HG03378 (cell line): Measurements from ENCODE around the gene HOXB7.

Experiments used
- ATAC-seq: cut with Tn5 transposase; IDR thresholded peaks from one replicate; pipeline ENCODE4 v1.9.1; 2021; ENCODE audit warnings: mild to moderate bottlenecking, moderate library complexity; ENCODE audit not compliant: unreplicated experiment

The HOXB7 gene

DNA sequence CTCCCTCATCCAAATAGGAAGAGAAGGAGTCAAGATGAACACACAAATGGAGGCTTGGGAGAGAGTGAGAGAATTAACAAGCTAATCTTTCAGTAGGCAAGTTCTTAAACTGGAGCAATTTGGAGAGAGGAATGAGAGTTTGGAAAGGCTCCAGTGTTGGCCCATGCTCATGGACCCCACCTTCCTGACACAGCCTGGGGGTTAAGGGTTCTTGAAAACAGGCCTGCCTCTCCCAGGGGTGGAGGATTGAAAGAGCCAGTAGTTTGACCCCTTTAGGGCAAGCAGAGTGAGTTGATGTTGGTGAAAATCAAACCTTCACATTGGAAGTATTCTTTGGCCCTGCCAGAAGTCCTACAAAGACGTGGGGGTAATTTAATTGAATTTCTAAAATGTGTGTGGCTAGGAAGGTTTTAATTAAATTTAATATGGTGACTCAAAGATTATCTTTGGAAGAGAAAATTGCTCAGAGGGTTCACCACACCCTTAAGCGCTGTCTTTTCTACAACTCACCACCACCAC lies 26.5 kb downstream of the HOXB7 start:
- ATAC-seq = no peak

DNA sequence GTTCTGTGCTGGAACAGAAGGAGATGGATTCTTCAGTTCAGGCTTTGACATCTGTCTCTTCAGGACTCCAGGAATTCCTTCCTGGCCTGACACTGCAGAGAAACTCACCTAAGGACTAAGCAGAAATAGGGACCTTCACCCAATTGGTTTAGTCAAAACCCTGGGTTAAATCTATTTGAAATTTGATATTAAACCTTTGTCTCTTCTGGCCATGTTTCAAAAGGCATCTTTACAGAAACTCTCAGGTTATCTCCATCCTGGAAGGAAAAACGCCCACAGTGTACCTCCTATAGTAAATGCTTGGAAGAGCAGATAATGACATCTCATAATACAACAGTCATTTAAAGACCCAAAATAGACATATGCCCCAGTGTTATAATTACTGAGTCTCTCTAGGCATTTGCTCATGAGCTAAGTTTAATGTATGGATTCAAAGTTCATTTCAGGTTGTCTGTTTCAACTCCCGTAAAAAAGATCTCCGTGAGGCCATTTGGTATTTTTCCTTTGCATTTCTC lies 27.1 kb downstream of the HOXB7 start:
- no peak for ATAC-seq

DNA sequence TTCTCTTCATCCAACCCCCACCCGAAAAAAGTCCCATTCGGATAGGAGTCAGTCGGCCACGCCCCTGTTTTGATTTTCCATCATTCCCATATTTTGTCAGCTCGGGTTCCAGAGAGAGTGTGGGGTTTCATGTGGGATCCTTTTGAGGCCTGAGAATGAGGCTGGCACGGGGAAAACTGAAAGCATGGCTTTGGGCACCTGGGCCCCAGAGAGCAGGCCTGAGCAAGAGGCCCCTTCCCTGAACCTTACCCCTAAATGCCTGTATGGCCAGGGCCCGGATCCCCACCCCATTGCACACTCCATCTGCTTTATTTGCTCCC lies 28.1 kb downstream of the HOXB7 start:
- ATAC-seq = no peak

DNA sequence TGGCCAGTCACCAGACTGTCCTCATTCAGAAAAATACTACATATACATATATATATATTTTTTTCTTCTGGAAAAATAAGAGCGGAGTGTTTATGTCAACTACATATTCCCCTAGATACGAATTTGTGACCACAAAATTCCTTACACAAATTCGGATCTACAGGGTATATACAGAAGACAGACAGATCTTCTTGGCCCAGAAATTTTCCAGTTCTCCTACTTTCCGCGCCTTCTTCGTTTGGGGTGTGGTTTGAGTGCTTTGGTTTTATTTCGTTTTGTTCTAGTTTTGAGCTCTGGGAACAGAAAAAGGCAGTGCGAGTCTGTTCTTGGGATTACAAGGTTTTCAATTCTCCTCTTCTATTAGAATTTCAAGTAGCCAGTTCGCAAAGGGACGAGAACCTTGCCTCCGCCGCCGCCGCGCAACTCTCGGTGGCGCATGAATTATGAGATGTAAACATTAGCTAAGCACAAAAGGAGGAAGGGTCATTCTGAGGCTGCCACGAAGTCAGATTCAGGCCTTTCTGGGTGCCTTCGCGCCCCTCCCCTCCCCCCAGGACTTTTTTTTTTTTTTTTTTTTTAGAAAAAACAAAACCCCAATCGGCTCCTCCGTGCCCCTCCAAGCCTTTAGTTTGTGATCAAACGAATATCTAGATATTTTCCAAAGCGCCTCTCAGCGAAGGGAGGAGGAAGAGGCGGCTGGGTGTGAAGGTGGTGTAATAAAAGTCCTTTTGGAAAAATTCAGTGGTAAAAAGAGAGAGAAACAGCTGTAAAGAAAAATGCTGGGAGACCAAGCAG lies 30.9 kb downstream of the HOXB7 start:
- ATAC-seq = no peak

DNA sequence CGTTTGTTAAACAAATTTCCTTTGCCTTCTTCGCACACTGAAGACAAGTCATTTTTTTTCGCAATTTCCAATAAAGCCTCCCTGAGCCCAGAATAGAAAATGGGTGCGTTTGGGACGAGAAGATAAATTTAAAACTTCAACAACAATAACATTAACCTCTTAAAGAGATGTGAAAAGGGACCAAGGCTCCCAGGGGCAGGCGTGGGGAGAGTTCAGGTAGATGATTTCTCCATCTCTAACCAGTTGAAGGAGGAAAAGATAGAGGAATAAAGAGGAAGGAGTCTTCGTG lies 31.4 kb downstream of the HOXB7 start:
- no peak for ATAC-seq

DNA sequence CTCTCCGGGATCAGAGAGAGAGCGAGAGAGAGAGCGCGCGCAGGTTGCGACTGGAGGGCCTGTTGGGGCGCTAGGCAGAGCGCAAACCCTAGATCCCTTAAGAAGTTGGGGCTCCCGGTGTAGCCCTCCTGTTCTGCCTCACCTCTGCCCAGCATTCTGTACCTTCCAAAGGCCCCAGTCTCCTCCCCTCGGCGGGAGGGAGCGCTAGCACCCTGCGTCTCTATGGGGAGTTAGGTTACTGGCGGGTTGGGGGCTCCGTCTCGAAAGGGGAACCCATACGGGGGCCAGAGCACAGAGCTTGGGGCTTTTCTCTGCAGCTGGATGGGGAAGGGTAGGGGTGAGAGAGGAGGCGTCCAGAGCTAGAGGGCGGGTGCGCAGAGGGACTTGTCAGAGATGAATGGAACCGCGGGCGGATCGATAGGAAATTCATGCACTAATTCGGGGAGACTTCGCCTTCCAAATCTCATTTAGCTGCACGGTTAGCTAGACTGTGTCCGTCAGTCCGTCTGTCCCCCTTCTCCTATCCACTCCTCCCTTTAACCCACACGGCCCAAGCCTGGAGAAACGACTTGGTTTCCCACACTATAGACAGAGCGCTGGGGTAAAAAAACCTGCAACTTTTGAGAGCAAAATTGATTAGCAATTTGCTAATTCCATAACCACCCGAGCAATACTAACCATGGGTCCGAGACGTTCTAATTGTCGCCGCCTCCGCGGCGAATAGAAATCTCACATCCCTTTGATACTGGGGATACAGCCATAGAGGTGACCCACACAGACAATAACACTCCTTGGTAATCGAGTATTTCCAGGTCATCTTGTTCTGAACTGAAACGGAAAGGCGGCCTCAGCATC lies 32.0 kb downstream of the HOXB7 start:
- ATAC-seq = peak; percentile 20

DNA sequence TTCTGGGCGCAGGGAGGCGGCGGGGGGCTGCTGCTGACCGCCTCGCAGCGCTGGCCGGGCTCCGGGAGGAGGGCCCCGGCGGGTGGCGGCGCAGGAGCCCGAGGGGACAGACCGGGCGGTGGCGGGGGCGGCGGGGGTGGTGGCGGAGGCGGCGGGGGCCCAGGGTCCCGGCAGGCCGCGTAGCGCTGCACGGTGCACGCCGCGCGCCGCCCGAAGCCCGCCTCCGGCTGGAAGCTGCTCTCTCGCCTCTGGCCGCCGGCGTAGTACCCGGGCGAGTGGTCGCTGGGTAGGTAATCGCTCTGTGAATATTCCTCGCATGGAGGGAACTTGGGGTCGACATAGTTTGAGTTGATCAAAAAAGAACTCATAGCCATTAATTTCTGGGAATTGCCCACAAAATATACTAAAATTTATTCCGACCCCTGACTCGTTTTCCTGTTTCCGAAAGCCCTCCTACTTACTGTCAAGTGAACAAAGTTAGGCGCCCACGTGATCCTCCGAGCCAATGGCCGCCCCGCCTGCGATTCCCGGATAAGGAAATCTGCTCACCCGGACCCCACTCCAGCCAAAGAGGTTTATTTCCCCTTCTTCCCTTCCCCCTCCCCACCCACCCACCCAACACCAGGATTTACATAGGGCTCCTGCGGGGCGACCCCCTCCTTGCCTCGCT lies 32.7 kb downstream of the HOXB7 start, which contains the start of gene HOXB4:
Gene HOXB4, minus strand, starts transcription at position 405 of the 670 bp plus-strand sequence. Its CDS starts 31 bp downstream, at position 374.
- peak; percentile 54 for ATAC-seq

DNA sequence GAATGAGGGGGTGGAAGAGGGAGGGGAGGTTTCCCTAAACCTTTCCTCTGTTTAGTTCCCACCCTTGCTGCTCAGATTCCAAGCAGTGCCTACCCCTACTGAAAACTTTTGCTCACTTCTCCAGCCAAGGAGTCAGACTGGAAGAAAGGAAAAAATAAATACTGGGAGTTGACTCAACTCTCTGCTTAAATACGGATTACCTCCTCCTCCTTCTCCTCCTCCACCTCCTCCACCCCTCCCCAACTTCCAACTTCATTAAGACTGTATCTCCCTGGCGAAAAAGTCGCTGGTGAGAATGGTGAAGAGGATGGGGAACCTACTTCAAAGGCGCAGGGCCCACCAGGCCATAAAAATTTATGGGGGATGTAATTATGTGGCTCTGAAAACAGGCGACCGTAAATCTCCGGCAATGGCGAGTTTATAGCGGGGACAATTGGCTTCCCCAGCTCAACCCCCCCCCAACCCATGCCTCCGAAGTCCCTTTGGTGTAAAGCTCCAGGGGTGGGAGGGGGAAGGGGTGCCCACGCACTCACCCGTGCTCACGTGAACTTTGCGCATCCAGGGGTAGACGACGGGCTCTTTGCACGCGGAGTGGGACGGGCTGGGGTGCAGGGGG lies 33.4 kb downstream of the HOXB7 start:
- no peak for ATAC-seq

DNA sequence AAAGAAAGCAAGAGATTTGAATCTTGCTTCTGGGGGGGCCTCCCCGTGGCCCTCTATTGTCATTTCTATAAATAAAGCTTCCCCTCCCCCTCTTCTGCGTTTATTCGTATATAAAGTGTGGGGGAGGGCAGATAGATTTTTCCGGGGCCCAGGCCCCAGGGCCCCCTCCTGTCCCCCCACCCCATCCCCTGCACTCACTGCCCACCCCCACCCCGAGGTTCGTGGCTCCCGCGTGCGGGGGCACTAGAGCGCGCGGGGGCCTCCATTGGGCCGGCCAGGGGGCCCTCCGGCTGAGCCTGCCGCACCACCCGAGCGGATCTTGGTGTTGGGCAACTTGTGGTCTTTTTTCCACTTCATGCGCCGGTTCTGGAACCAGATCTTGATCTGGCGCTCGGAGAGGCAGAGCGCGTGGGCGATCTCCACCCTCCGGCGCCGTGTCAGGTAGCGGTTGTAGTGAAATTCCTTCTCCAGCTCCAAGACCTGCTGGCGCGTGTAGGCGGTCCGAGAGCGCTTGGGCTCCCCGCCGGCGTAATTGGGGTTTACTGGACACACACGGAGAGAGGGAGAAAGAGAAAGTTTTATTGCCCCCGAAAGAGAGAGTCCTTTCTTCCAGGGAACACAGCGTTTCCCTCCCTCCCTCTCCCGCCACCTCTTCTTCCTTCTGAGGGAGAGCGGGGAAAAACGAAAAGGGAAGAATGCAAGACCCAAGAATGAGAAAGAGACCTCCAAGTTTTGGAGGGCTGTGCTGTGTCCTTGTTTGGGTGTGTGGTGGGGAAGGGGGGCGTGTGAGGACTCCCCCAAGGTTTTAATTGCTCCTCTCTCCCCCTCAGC lies 34.1 kb downstream of the HOXB7 start:
- no peak for ATAC-seq

DNA sequence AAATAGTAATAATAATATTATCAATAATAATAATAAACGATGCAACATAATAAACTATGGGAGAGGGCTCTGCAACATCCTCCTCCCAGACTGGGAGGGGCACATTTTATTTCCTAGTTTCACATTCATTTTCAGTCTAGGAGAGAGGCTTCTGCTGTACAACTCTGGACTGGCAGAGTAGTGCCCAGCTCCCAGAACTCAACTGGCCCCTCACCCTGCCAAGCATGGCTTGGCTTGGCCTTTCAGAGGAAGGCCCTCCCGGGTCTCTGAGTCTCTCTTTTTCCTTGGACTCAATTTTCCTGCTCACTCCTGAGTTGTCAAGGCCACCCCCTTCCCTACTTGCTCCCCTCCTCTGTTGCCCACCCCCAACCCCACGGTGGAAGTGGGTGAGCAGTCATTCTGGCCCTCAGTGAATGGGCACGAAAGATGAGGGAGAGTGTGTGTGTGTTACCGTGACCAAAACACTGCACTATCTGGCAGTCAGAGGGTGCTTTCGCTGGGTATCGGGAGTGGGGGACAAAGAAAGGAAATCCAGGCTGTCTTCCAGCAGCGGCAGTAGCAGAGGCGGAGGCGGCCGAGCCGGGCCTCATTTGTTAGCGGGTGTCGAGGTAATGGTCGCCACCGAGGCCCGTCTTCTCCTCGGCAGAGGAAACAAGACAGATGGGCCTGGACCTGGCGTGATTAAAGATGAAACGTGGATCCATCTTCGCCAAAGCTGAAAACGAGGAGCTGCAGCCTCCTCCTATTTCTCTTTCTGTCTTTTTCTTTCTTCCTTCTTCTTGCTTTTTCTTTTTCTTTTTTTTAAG lies 34.9 kb downstream of the HOXB7 start:
- no peak for ATAC-seq

DNA sequence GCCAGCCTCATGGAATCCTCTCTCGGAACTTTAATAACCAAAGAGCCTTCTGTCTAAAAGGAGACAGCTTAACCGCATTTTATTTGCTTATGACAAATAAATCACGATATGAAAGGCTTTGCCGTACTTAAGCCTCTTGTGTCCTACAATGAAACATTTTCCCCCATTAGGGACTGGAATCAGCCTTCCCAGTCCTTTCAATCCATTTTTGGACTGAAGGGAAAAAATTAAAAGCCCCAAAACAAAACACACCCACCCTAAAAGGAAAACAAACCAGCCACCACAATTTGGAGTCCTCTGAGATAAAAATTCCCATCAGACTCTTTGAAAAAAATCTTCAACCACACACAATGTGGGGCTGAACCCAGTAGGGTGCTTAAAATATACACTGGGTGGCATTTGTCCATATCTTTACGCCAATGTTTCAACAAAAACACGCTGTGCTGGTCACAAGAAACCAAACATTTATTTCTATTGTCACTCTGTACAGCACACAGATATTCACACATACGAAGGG lies 35.7 kb downstream of the HOXB7 start:
- ATAC-seq = no peak

DNA sequence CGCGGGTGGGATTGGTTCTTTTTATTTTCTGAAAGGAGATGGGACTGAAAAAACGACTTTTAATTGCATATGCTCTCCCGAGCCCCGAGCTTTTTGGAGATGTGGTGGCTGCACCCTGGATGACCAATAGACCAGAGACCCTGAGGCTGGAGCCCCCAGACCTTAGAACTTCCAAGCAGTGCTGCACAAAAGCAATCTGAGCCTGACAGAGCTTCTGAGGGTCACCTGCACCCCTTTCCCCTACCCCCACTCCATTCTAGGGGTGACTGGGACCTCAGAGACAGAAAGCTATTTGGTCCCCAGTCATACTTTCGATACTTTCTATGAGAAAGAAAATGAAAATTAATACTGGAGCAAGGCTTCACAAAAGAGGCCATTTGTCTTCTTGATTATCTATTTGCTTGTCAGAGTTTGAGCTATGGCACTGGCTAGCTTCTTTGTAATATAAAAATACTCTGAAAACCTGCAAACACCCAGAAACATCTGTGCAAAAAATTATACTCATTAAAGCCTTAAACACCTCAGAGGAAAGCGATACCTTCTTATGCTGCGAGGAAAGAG lies 36.2 kb downstream of the HOXB7 start:
- no peak for ATAC-seq

DNA sequence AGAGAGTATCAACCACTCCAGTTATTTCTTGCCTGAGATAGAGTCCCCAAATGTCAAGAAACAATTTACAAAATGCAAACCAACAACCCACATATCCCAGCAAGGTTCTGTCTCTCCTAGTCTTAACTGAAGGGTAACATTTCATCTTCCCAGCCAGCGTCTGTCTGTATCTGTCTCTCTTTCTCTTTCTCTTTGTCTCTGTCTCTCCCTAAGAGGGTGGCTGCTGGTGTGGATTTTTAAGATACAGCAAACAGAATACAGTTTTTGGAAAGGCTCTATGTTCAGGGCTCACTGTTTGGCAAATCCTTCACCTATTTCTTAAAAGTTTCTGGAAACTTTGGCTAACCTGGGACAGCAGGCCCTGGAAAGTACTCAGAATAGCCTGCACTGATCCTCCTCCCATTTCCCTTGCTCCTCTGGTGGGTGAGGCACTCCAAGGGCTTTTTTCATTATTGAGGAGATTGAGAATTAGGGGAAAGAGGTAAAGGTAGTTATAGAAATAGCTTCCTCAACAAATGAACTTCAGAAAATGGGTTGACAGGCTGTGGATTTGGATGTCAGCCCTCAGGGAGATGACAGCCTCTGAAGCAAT lies 38.9 kb downstream of the HOXB7 start:
- ATAC-seq = no peak

DNA sequence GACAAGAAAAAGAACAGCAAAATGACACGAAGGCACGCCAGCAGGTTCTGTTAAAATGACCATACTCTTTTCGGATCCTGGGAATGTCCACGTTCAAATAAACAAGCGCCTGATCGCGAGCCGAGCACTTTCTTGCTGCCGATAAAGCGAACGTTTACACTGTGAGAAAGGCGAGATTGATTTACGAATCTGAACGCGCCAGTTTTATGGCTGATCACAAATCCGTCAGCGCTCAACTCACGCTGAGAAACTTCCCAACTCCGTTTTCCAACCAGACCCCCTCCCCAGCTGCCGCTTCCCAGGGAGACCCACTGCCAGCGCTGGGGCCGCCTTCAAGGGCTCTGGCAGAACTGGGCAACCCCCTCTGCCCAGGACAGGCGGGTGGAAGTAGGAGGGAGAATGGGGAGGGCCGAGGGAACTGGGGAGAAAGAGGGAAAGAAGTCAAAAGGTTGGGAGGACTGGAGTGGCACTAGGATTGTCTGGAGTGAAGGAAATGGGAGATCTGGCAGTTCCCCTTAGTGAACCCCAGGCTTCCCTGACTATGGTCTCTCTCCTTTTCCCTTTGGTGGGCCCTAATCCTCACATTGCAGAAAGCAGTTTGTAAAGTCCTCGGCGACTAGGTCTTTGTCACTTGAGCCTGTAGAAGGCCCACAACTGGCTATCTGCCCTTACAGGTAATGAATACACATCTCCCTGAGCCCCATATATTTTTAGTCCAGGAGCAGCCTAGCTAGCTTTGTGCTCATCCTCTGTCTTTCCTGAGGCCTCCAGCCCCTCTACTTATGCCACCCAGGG lies 39.6 kb downstream of the HOXB7 start:
- no peak for ATAC-seq

DNA sequence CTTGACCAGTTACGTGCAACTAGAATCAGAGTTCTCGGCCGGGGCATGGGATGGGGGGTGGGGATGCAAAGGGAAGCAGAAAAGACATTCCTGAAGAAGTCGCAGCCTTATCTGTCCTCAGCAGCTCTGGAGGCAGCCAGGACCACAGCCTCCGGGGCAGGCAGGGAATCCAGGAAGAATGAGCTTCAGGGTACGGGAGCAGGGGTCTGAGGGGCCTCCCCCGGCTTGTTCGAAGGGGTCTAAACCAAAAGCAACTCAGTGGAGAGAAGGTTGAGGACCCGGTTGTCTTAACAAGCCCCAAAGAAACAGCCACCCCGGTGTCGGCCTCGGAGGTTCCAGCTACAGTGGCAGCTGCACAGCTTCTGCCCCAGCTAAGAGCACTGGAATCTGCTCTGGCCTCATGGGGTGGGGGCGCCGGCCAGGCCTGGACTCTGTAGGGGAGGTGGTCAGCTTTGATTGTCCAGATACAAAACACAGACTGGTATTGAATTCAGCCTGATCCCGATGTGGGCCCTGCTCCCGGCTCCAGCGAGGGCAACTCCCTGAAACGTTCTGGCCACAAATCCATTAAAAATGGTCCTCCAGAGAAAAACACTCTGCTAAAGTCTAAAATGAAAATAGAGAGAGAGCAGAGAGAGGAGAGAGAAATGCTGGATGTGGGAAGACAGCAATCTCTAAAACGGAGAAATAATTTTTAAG lies 40.3 kb downstream of the HOXB7 start:
- ATAC-seq = no peak

DNA sequence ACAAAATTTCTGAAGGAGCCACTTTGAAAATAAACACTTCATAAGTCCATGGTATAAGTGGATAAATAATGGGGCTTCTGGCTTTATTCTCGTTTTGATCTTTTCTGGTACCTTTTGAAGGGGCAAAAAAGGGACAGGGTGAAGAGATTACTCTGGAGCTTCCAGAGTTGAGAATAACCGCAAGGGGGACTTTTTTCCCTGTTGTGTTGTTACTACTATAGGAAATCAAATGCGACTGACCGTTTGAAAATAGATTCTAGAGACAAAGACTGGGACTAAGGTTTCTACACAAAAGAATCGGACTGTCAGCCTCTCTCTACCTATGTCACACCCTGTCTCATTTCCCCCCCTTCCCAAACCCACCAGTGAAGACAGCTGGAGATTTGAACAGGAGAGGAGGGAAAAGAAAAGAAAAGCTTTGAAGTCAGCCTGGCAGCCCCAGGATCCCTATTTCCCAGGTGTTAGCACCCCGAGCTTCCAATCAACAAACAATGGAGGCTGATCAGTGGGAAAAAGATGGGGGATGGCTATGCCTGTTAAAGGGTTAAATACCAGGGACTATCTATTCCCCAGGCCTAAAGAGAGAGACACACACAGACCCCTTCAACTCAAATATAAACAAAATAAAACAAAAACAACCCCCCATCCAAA lies 41.0 kb downstream of the HOXB7 start:
- no peak for ATAC-seq

DNA sequence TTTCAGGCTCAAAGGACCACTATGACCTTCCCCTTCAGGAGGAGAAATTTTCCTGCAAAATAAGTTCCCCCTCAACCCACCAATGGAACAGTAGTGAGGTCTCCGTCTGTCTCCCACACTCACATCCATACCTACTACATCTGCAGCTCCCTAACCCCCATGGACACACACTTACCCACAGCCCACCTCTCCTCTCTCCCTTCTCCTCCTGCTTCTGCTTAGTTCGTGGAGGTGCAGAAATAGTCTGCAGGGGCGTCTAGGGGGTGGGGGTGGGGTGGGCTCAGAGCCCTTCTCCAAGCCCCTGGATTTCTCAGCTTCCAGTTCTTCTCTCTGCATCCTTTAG lies 41.6 kb downstream of the HOXB7 start:
- no peak for ATAC-seq
